ENCODE results near the gene CNTN2.

Gene CNTN2

GRCh38 chr1:205042911-205043806 lies at the start of gene CNTN2:
CNTN2 (plus strand) TSS chr1:205043212; CDS start chr1:205053186, 9,974 bp downstream.
- no peak for DNase-seq

GRCh38 chr1:204994086-204994862 lies 48.7 kb upstream of the CNTN2 start:
- no peak for DNase-seq

GRCh38 chr1:204996981-204997380 lies 46.0 kb upstream of the CNTN2 start:
- no peak for DNase-seq

GRCh38 chr1:204997591-204998355 lies 45.2 kb upstream of the CNTN2 start:
- no peak for DNase-seq

GRCh38 chr1:205001162-205001561 lies 41.9 kb upstream of the CNTN2 start:
- DNase-seq: no peak

GRCh38 chr1:205002705-205003104 lies 40.3 kb upstream of the CNTN2 start:
- DNase-seq: no peak

- no peak for DNase-seq
These were observed 39.5 kb upstream of the CNTN2 start for GRCh38 chr1:205003358-205004131.

- DNase-seq: no peak
These were observed 38.7 kb upstream of the CNTN2 start for GRCh38 chr1:205004351-205004750.

GRCh38 chr1:205008896-205009295 lies 34.1 kb upstream of the CNTN2 start:
- DNase-seq: no peak

GRCh38 chr1:205009670-205010069 lies 33.3 kb upstream of the CNTN2 start:
- no peak for DNase-seq

GRCh38 chr1:205012391-205013140 lies 30.4 kb upstream of the CNTN2 start:
- DNase-seq: no peak

- no peak for DNase-seq
These were observed 29.2 kb upstream of the CNTN2 start for GRCh38 chr1:205013683-205014367.

- no peak for DNase-seq
These were observed 28.2 kb upstream of the CNTN2 start for GRCh38 chr1:205014783-205015182.

GRCh38 chr1:205015241-205015640 lies 27.8 kb upstream of the CNTN2 start:
- DNase-seq: no peak

- no peak for DNase-seq
These were observed 26.9 kb upstream of the CNTN2 start for GRCh38 chr1:205016075-205016474.

GRCh38 chr1:205016584-205016983 lies 26.4 kb upstream of the CNTN2 start:
- no peak for DNase-seq

GRCh38 chr1:205017001-205017400 lies 26.0 kb upstream of the CNTN2 start:
- DNase-seq: no peak

GRCh38 chr1:205017766-205018165 lies 25.2 kb upstream of the CNTN2 start:
- DNase-seq: no peak

- DNase-seq: no peak
These were observed 24.6 kb upstream of the CNTN2 start for GRCh38 chr1:205018381-205018780.

GRCh38 chr1:205020466-205020865 lies 22.5 kb upstream of the CNTN2 start:
- no peak for DNase-seq

GRCh38 chr1:205024679-205025078 lies 18.3 kb upstream of the CNTN2 start:
- DNase-seq: no peak
